HepG2 (cell line): ENCODE results near the gene GOLGA8G. TPM values are rescaled to one million over a fixed set of nuclear protein-coding genes. Genes with fewer than 3 reads are reported as not detected.

ENCODE experiments used
- microRNA-seq: library from miRNA; unstranded; fragments of <30 nt; microRNA quantifications from one replicate; pipeline ENCODE4, GENCODE V29; 2020
- polyA plus RNA-seq, 8 experiments: library from polyadenylated mRNA; depleted of rRNA in 3 of 8; stranded (reverse) in 7 of 8; unstranded in 1 of 8; fragments of >200 nt; fragmentation: Illumina TruSeq in 4 of 8; extraction: Trizol in 4 of 8; gene quantifications; 2 replicates each; pipeline versions ENCODE4 v1.2.1 to v1.2.3, GENCODE V29; 2011 to 2016; ENCODE audit warnings: low read depth in 4 of 8, missing spikeins in 1 of 8, mixed read lengths in 1 of 8; ENCODE audit not compliant: insufficient read depth in 1 of 8
- small RNA-seq, 3 experiments: library from RNA; depleted of rRNA; stranded (forward); fragments of <200 nt; gene quantifications; one replicate each; pipeline ENCODE3, GENCODE V24; 2012; ENCODE audit warnings: low read depth in 2 of 3, low replicate concordance in 1 of 3; ENCODE audit not compliant: insufficient read length in 3 of 3, insufficient read depth in 2 of 3
- total RNA-seq, 5 experiments: library from RNA; depleted of rRNA; stranded (reverse); fragments of >200 nt; fragmentation: Illumina TruSeq; extraction: Trizol; gene quantifications; 2 replicates each; pipeline ENCODE4 v1.2.3, GENCODE V29; 2016; ENCODE audit warnings: low read depth in 1 of 5

The GOLGA8G gene
- total and polyA plus RNA-seq, 2 of the 13 experiments (the other 11 are each of a cell fraction or from before 2014, with no cell fraction given): not detected

Small RNA genes within 50 kb of the gene (microRNA-seq; reads per million reads assigned to microRNA genes)
- not detected for gene MIR4509-3

Small RNA genes within 50 kb of the gene (small RNA-seq; reads per million reads assigned to genes)
- gene AC138749.2: 0 reads per million in 3 experiments
- gene AC138749.4: 0 reads per million in 3 experiments
- gene AC138749.5: 0 reads per million in 3 experiments
- 0 reads per million in 3 experiments for gene MIR4509-3
- 0 reads per million in 3 experiments for gene RF00017

Other genes with a start within 250 kb of the GOLGA8G start
- gene HERC2, start 210.8 kb downstream of the GOLGA8G start, total RNA-seq (2016; rRNA removed; fragmentation: Illumina TruSeq; extraction: Trizol): 24.8 and 25.6 TPM in 2 replicates
- 17.6 and 21.9 TPM in 2 replicates for gene HERC2, start 210.8 kb downstream of the GOLGA8G start, polyA plus RNA-seq (2011; rRNA removed)
- not detected in 2 replicates for gene GOLGA6L24, start 174.9 kb downstream of the GOLGA8G start, total RNA-seq (2016; rRNA removed; fragmentation: Illumina TruSeq; extraction: Trizol)
- not detected in 2 replicates for gene GOLGA6L24, start 174.9 kb downstream of the GOLGA8G start, polyA plus RNA-seq (2011; rRNA removed)
- not detected in 2 replicates for gene GOLGA8F, start 154.3 kb downstream of the GOLGA8G start, total RNA-seq (2016; rRNA removed; fragmentation: Illumina TruSeq; extraction: Trizol)
- gene GOLGA8F, start 154.3 kb downstream of the GOLGA8G start, polyA plus RNA-seq (2011; rRNA removed): not detected in 2 replicates
- gene GOLGA6L25, start 20.6 kb upstream of the GOLGA8G start, total RNA-seq (2016; rRNA removed; fragmentation: Illumina TruSeq; extraction: Trizol): not detected in 2 replicates
- not detected in 2 replicates for gene GOLGA6L25, start 20.6 kb upstream of the GOLGA8G start, polyA plus RNA-seq (2011; rRNA removed)
- gene GOLGA8M, start 179.4 kb upstream of the GOLGA8G start, total RNA-seq (2016; rRNA removed; fragmentation: Illumina TruSeq; extraction: Trizol): not detected in 2 replicates
- gene GOLGA8M, start 179.4 kb upstream of the GOLGA8G start, polyA plus RNA-seq (2011; rRNA removed): 0.05 and 0.66 TPM in 2 replicates